ENCODE data around the gene JARID2. TPM values are rescaled to one million over a fixed set of nuclear protein-coding genes. Genes with fewer than 3 reads are reported as not detected.

The JARID2 gene
- total RNA-seq, 1 experiment from 2014 or later: 6.0 TPM

DNA sequence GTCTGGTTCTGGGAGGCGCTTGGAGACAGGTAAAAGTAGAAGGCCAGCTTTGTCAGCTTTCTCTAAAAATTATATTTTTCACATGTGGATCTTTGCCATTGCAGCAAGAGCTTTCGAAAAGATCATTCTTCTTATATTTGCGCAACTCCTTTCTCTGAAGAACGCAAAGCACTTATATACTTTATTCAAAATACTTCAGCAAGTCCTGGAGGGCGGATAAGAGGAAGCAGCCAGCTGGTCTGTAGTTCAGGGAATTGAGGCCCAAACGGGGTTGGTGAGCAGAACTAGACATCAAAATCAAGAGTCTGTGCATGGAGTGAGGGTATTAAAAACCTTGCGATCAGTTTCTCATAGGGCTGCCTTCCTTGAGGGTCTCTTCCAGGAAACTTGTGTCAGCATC, 234.7 kb downstream of the JARID2 start:
- ATAC-seq: no peak
- TF ChIP-seq POLR2AphosphoS5 (IDR thresholded peaks at IDR 0.05; ENCODE audit: low read depth, low read length): no peak
- TF ChIP-seq, protein P1, sequence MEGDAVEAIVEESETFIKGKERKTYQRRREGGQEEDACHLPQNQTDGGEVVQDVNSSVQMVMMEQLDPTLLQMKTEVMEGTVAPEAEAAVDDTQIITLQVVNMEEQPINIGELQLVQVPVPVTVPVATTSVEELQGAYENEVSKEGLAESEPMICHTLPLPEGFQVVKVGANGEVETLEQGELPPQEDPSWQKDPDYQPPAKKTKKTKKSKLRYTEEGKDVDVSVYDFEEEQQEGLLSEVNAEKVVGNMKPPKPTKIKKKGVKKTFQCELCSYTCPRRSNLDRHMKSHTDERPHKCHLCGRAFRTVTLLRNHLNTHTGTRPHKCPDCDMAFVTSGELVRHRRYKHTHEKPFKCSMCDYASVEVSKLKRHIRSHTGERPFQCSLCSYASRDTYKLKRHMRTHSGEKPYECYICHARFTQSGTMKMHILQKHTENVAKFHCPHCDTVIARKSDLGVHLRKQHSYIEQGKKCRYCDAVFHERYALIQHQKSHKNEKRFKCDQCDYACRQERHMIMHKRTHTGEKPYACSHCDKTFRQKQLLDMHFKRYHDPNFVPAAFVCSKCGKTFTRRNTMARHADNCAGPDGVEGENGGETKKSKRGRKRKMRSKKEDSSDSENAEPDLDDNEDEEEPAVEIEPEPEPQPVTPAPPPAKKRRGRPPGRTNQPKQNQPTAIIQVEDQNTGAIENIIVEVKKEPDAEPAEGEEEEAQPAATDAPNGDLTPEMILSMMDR (IDR thresholded peaks at IDR 0.05): no peak
- no peak for TF ChIP-seq SIN3A (IDR thresholded peaks at IDR 0.05; ENCODE audit: borderline replicate concordance, insufficient read depth, low read depth, low read length)
- TF ChIP-seq, protein P2, sequence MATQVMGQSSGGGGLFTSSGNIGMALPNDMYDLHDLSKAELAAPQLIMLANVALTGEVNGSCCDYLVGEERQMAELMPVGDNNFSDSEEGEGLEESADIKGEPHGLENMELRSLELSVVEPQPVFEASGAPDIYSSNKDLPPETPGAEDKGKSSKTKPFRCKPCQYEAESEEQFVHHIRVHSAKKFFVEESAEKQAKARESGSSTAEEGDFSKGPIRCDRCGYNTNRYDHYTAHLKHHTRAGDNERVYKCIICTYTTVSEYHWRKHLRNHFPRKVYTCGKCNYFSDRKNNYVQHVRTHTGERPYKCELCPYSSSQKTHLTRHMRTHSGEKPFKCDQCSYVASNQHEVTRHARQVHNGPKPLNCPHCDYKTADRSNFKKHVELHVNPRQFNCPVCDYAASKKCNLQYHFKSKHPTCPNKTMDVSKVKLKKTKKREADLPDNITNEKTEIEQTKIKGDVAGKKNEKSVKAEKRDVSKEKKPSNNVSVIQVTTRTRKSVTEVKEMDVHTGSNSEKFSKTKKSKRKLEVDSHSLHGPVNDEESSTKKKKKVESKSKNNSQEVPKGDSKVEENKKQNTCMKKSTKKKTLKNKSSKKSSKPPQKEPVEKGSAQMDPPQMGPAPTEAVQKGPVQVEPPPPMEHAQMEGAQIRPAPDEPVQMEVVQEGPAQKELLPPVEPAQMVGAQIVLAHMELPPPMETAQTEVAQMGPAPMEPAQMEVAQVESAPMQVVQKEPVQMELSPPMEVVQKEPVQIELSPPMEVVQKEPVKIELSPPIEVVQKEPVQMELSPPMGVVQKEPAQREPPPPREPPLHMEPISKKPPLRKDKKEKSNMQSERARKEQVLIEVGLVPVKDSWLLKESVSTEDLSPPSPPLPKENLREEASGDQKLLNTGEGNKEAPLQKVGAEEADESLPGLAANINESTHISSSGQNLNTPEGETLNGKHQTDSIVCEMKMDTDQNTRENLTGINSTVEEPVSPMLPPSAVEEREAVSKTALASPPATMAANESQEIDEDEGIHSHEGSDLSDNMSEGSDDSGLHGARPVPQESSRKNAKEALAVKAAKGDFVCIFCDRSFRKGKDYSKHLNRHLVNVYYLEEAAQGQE (IDR thresholded peaks at IDR 0.05; ENCODE audit: insufficient read depth in 1 of 2, low read depth in 2 of 2, low read length in 1 of 2): no peak
- TF ChIP-seq TCF7L2 (IDR thresholded peaks at IDR 0.05; ENCODE audit: low read depth, low read length): no peak
- Histone ChIP-seq H3K4me1 (ENCODE audit: control insufficient read depth, insufficient read depth, low read length) (no peaks in the 10 kb centered on the region), H3K27me3 (ENCODE audit: control insufficient read depth, insufficient read depth, low read length) (no peaks in the 10 kb centered on the region), H3K27ac (ENCODE audit: low read length) (no peak overlapping the region), H3K9me3 (ENCODE audit: control insufficient read depth, insufficient read depth, low read depth, low read length) (no peaks in the 10 kb centered on the region), H3K36me3 (ENCODE audit: control insufficient read depth, insufficient read depth, low read length) (no peaks in the 10 kb centered on the region), H3K4me3 (ENCODE audit: low read depth in 2 of 2, low read length in 2 of 2) (no peak overlapping the region)
- CTCF ChIA-PET: no interaction called here
- in situ Hi-C loops (cut with HindIII; ENCODE audit: low pct_unique_long_range_greater_than_20kb, low sequenced_read_pairs) (no loop called here), intact Hi-C loops (cut with micrococcal nuclease; ENCODE audit: unreplicated experiment) (no loop called here)
- BruUV-seq (replicated peaks): no TSS peak
- DNase-seq (ENCODE audit: low read depth, low spot score): no peak
- POLR2A ChIA-PET: no interaction called here

DNA sequence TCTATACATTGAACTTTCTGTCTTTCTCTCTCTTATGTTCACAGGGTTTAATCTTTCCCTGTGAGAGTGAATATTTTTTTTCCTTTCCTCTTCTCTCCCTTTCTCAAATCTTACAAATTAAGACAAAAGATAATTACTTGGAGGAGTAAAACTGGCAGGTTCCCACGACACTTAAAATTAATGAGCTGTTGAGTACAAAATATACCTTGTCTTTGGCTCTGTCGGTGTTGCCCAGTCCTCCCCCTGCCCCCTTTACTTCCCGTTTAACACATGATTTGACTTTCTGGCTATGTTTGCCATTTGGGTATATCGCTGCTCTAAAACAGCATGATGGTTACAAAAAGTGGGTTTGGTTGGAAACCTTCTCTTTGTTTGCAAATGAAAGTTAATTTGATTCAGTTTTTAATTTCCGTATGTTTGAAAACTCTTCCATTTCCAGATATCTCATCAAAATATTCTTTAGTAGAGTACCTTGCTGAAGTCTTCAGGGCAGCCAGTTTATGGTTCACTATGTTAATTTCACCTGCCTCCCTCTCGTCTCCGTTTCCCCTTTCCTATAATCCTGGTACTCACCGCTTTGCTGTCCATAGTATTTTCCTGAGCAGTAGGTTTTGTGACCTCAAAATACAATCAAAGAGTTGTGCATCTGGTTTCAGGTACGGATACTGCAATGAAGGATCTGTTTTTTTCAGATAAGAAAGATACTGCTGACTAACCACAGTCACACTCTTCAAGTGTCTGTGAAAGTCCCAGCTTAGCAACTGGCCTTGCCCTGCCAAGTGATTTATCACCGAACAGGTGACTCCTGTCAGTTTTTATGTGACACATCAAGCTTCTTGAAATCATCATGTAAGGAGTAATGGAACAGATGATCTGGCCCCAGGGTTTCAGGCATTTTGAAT, 235.8 kb downstream of the JARID2 start:
- in situ Hi-C loops (cut with HindIII; ENCODE audit: low pct_unique_long_range_greater_than_20kb, low sequenced_read_pairs) (no loop called here), intact Hi-C loops (cut with micrococcal nuclease; ENCODE audit: unreplicated experiment) (no loop called here)
- ChIA-PET POLR2A (no interaction called here), CTCF (no interaction called here)
- BruUV-seq (replicated peaks): no TSS peak
- no peak overlapping the region for H3K4me3 ChIP-seq (ENCODE audit: low read depth in 2 of 2, low read length in 2 of 2)
- H3K27me3 ChIP-seq (ENCODE audit: control insufficient read depth, insufficient read depth, low read length): no peaks in the 10 kb centered on the region
- no peaks in the 10 kb centered on the region for H3K36me3 ChIP-seq (ENCODE audit: control insufficient read depth, insufficient read depth, low read length)
- ATAC-seq (no peak), DNase-seq (ENCODE audit: low read depth, low spot score) (no peak)
- H3K27ac ChIP-seq (ENCODE audit: low read length): no peak overlapping the region
- H3K4me1 ChIP-seq (ENCODE audit: control insufficient read depth, insufficient read depth, low read length): no peaks in the 10 kb centered on the region
- TF ChIP-seq SIN3A (IDR thresholded peaks at IDR 0.05; ENCODE audit: borderline replicate concordance, insufficient read depth, low read depth, low read length) (no peak), POLR2AphosphoS5 (IDR thresholded peaks at IDR 0.05; ENCODE audit: low read depth, low read length) (no peak), TCF7L2 (IDR thresholded peaks at IDR 0.05; ENCODE audit: low read depth, low read length) (no peak)
- TF ChIP-seq, protein P1 (IDR thresholded peaks at IDR 0.05): no peak
- TF ChIP-seq, protein P2 (IDR thresholded peaks at IDR 0.05; ENCODE audit: insufficient read depth in 1 of 2, low read depth in 2 of 2, low read length in 1 of 2): no peak
- H3K9me3 ChIP-seq (ENCODE audit: control insufficient read depth, insufficient read depth, low read depth, low read length): no peaks in the 10 kb centered on the region
